GM12874 (cell line): ENCODE results near the gene ST6GALNAC3.

ENCODE experiments used
- CTCF ChIP-seq: IDR thresholded peaks from 2 replicates; pipeline ENCODE4 v1.5.1; 2011; ENCODE audit warnings: low read depth, mild to moderate bottlenecking, control low read depth, low read length, moderate library complexity; ENCODE audit not compliant: insufficient read depth

The ST6GALNAC3 gene

GRCh38 chr1:76038287-76039004 lies 36.1 kb upstream of the ST6GALNAC3 start:
- TF ChIP-seq CTCF: no peak

GRCh38 chr1:76046149-76046548 lies 28.4 kb upstream of the ST6GALNAC3 start:
- no peak for TF ChIP-seq CTCF

- TF ChIP-seq CTCF: no peak
Measured at GRCh38 chr1:76048219-76048618, 26.3 kb upstream of the ST6GALNAC3 start.

GRCh38 chr1:76048926-76049325 lies 25.6 kb upstream of the ST6GALNAC3 start:
- no peak for TF ChIP-seq CTCF

- no peak for TF ChIP-seq CTCF
Measured at GRCh38 chr1:76049498-76049897, 25.0 kb upstream of the ST6GALNAC3 start.

- TF ChIP-seq CTCF: no peak
Measured at GRCh38 chr1:76053021-76053420, 21.5 kb upstream of the ST6GALNAC3 start.

GRCh38 chr1:76054359-76054758 lies 20.2 kb upstream of the ST6GALNAC3 start:
- TF ChIP-seq CTCF: no peak

GRCh38 chr1:76055987-76056386 lies 18.6 kb upstream of the ST6GALNAC3 start:
- TF ChIP-seq CTCF: no peak
